T follicular helper cell (primary cell): ENCODE measurements around the gene CEND1.

Source experiments
- DNase-seq: peaks from one replicate; pipeline ENCODE4 v3.0.0-alpha.2; 2020; ENCODE audit warnings: low read depth

Gene CEND1

DNA sequence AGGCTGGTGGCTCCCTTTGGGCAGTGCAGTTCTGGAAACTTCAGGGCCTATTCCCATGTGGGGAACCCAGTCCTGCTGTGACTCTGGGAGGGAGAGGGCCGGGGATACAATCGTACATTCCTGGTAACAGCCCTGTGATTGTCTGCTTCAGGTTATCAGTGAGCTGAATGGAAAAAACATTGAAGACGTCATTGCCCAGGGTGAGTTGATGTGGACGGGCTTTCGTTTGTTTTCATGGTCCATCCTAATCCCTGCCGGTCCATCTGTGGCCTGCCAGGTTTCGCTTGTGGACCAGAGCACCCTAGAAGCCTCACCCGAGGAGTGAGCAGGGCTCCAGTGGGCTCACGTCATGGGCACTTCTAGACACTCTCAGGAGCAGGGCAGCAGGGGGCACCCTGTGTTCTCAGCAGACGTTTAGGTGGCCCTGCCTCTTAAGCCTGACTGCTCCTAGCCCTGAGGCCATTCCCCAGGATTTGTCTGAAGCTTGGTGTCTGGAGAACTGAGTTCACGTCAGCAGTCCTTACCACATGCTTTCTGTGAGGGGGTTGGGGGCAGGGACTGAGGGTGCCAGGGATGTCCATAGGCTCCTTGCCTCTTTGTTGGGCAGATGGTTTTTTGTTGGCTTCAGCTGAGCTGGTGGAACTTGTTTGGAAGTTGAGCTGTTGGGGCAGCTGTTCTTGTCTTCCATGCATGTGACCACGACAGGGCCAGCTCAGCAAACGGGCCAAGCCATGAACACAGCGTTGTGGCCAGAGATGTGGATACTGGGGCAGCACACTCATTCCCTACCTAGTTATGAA, 21.8 kb upstream of the CEND1 start:
- no peak for DNase-seq

DNA sequence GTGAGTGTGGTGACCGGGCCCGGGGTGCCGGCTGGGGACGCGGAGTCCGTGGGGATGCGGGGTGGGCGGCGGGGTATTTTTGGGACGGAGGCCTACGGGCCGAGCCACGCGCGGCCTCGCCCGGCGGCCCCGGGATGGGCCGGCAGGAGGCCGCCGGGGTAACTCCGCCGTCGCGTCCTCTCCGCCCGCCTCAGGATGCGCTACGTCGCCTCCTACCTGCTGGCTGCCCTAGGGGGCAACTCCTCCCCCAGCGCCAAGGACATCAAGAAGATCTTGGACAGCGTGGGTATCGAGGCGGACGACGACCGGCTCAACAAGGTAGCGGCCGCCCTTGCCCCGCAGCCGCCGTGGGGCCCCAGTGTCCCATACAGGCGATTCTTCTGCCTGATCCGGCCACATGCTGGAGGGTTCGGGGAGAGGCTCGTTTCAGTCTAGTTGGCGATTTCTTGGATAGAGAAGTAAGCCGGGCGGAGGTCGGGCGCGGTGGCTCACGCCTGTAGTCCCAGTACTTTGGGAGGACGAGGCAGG, 20.2 kb upstream of the CEND1 start:
- no peak for DNase-seq

DNA sequence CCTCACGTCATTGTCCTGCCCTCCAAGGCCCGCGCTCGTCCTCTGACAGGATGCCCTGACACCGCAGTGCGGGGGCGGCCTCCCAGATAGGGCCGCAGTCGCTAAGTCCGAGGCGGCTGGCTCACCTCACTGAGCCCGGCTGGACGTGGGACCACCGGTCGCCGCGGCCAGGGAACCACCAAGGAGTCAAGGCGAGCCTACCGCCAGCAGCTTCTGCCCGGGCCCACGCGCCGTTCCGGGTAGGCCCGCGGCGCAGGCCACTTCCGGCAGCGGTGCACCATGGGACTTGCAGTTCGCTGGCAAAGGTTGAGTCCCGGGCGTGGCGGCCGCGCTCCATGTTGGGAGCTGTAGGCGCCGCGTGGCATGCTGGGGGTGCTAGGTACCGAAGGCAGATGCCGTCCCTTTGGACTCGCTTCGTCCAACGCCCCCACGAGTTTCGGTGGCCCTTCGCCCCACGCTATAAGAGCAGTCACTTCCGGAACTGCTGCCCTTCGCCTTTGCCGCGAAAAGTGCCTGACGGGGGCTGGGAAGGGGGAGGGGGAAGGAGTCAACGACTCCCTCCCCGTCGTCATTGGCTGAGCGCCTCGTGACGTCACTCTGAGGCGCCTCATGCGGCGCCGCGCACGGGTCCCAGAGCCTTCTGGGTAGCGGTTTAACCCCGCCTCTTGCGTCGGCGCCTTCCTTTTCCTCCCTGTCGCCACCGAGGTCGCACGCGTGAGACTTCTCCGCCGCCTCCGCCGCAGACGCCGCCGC, 19.6 kb upstream of the CEND1 start, which contains the start of gene RPLP2:
TSS of gene RPLP2 (plus strand) at position 681 of the 753 bp plus-strand sequence. CDS start 268 bp downstream, outside the sequence.
- peak; percentile 98 for DNase-seq

DNA sequence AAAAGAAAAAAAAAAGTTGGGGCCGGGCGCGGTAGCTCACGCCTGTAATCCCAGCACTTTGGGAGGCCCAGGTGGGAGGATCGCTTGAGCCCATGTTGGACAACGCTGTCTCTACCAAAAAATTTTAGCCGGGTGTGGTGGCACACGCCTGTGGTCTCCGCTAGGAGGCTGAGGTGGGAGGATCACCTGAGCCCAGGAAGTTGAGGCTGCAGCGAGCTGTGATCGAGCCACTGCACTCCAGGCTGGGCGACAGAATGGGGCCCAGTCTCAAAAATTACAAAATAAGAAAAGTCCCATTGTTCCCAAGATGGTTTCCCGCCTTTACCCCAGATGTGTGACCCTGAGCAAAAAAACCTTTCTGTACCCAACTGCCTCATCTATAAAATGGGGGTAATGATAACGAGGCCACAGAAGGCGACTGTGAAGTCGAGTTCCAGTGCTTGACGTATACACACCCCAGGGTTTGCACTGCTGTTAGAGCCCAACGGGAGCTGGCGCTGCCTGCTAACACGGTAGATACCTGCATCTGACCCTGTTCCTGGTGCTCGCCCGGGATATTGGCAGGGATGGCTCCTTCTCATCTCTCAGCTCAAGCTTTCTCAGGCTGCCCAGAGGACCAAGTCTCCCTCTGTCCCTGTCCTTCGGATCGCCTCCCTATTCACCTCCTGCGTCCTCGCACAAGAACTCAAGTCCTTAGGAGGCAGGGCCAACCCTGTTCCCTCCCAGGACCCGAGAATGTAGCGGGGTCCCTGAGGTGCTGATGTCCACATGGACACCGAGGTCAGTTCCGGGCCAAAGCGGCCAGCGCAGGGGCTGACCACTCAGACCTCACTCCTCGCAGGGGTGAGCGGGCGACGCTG, 18.8 kb upstream of the CEND1 start:
- DNase-seq = no peak

DNA sequence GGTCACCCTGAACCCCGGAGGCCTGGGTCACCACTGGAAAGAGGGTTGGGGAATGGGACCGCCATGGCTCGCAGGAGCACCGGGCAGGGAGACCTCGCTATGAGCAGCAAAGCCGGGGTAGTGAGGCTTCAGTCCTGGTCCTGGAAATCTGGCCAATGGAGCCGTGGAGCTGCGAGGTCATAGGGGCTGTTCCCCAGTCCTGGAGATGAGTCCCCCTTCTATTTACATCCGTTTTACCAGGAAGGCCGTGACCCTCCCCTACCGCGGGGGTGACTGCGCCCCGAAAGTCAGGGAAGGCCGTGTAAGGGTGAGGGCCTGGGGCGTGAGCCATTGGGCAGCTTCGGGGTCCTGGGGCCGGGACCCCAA, 14.7 kb upstream of the CEND1 start:
- no peak for DNase-seq

DNA sequence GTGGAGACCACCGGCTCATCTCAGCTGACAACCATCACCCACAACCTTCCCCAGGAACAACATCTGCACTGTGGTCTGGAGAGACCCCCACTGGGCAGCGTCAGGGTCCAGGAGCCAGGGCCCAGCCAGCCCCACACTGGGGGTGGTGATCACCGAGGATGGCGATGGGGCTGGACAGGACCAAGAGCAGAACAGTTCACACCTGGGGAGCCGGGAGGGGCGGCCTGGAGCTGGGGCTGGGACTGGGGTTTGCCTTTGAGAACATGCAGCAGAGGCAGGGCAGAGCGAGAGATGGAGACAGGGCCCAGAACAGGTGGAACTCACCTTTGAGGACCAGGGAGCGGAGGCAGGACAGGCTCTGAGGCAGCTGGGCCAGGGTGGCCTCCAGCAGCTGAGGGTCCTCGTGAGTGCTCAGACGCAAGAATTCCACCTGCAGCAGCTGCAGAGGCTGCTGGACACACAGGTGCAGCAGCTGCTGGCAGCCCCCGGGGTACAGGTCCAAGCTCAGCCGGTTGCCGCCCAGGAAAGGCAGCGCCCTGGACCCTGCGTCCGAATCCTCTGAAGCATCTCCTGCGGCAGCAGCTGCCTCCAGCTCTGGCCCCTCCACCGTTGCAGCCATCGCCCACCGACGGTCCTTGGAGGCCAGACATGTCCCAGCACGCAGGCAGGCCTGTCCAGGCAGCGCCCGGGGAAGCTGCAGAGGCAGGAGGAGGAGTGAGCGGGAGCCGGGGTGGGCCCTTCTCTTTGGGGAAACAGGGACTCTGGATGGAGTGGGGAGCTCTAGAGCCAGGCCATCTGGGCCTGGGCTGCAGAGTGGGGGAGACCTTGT, 14.1 kb upstream of the CEND1 start:
- no peak for DNase-seq

DNA sequence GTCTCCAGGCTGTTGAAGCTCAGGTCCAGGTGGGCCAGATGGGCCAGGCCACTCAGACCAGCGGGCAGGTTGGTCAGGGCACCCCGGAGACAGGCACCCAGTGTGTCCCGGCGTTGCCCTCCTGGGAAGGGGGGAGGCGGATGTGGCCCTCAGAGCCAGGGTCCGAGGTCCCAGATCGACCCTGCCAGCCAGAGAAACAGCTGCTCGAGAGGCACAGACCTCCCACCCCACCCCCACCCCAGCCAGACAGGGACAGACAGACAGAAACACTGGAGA, 13.5 kb upstream of the CEND1 start:
- no peak for DNase-seq

DNA sequence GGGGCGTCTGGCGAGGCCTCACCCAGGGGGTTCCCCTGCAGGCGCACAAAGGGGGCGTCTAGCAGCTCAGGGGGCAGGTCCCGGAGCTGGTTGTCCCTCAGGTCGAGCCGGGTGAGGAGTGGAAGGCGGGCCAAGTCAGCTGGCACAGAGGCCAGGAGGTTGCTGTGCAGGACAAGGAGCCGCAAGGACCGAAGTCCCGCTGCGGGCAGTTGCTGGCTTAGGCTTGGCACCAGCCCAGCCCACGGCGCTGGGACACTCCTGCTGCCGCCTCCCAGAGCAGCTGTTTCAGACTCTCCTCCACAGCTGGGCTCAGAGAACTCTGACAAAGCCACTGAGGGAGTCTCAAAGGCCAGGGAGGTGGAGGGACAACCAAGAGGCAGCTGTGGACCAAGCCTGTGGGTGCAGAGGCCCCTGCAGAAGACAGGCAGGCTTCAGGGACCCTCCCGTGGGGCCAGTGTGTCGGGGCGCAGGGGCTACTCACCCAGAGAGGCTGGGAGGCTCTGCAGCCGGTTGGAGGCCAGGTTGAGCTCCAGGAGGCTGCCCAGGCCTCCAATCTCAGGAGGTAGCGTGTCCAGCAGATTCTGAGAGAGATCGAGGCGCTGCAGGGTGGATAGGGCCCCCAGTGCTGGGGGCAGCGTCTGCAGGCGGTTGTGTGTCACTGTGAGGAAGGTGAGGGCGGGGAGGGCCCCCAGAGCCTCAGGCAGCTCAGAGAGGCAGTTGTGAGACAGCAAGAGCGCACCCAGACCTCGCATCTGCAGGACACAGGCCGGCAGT, 13.0 kb upstream of the CEND1 start:
- DNase-seq = no peak

DNA sequence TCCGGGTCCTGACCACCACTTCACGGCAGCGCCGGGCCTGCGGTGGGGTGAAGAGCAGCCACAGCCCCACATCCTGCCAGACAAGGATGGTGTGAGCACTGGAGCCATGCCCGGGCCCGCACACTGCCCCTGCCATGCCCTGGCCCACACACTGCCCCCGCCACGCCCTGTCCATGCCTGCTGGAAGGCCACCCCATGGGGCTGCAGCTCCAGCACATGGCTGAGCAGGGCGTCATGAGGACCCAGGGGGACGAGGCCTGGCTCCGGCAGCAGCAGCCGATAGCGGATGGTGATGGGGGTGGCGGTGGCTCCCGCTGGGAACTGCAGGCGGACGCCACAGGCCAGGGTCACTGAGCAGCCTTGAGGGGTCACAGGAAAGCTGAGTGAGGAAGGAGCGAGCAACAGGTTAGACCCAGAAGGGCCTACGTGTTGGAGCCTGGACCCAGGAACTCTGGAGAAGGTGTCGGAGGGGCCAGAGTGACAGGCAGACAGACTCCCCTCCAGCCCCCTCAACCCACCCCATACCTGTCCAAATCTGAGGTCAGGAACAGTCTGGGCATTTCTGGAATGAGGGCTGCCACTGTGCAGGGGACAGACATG, 12.2 kb upstream of the CEND1 start:
- DNase-seq = no peak

DNA sequence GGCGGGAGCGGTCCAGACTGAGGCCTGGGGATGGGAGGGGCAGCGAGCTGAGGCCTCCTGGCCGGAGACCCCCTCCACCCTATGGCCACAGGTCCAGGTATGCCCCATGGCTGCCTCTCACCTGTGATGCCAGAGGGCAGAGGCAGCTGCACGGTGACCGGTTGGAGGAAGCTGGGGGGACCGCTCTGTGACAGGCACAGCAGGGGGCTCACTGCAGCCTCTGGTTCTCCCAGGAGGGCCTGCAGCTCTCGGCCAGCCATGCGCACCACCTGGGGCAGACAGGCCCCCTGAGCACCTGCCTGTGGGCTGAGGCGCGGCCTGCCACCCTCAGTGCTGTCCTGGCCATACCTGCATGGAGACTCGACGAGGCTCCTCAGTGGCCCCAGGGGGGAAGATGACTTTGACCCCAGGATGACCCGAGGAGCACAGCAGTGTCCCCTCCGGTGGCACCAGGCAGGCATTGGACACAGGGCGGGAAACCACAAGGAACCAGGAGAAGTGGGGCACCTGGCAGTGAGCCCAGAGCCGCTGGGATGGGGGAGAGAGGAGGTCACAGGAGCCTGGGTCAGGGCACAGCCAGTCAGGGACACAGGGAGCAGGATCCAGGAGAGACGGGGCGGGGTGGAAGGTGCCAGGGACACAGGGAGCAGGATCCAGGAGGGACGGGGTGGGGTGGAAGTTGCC, 11.3 kb upstream of the CEND1 start:
- DNase-seq = no peak

DNA sequence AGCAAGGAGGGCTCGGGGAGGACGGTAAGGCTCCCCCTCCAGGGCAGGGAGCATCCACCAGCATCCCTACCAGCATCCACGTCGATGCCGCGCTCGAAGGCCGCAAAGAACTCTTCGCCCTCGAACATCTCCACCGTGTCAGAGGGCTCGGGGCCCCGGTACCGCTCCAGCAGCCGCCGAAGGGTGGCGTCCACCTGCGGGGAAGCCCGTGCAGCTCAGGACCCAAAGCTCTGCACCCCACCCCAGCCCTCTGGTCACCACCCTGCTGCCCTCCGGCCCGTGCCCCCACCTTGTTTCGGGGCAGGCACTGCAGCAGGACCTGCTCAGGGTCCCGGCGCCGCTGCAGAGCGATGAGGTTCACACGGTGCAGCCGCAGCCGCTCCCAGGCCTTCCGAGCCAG, 10.6 kb upstream of the CEND1 start:
- DNase-seq = no peak

DNA sequence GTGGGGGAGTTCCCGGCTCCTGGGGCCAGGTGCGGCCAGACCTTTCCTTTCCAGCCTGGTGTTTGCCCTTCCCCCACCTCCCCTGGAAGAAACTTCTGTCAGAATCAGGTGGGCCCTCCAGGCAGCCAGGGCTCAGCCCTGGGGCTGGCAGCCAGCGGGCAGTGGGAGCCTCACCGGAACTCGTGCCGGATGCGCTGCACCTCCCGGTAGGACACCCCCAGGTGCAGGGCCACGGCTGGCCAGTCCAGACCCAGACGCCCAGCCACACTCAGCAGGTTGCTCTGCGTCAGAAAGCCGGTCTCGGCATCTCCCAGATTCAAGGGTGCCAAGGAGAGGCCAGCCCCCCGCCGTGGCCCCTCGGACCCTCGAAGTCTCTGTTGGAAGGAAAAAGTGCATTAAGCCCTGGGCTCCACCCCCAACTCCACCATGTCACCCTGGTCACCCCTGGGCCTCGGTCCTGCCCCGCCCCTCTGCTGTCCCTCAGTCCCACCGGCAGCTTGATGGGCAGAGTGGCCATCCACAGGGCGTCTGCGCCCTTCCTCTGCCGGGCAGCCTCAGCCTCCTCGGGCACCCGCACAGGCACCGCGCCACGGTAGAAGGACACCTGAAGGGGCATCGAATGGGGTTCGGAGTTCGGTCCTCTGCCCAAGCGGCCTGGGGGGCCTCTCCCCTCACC, 9.9 kb upstream of the CEND1 start:
- no peak for DNase-seq

DNA sequence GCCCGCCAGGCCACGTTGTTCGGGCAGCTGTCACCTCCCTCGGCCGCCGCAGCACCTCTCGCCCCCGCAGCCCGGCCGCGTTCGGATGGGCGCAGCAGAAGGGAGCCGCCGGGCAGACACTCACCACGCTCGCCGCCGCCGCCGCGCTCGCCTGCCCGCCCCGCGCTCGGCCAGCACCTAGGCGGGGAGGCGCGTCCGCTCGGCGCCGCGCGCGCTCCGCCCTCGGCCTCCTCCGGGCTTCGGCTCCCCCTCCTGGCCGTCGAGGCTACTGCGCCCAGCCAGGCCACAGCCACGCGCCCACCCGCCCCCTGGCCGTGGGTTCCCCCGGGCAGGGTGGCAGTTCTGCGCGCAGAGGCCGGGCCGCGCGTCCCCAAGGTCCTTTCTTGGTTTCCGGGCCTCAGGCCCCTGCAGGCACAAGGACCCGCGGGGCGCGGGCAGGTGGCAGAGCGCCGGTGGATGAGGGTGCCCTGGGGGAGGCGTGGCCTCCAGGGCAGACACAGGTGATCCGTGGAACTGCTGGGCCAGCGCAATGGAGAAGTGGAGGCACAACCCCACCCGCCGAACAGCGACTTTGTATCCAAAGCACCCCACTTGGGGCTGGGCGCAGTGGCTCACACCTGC, 8.3 kb upstream of the CEND1 start, which contains the start of gene SLC25A22:
TSS of gene SLC25A22 (minus strand) at position 189 of the 621 bp plus-strand sequence. CDS start 3,275 bp downstream, outside the sequence.
- DNase-seq = peak; percentile 72

DNA sequence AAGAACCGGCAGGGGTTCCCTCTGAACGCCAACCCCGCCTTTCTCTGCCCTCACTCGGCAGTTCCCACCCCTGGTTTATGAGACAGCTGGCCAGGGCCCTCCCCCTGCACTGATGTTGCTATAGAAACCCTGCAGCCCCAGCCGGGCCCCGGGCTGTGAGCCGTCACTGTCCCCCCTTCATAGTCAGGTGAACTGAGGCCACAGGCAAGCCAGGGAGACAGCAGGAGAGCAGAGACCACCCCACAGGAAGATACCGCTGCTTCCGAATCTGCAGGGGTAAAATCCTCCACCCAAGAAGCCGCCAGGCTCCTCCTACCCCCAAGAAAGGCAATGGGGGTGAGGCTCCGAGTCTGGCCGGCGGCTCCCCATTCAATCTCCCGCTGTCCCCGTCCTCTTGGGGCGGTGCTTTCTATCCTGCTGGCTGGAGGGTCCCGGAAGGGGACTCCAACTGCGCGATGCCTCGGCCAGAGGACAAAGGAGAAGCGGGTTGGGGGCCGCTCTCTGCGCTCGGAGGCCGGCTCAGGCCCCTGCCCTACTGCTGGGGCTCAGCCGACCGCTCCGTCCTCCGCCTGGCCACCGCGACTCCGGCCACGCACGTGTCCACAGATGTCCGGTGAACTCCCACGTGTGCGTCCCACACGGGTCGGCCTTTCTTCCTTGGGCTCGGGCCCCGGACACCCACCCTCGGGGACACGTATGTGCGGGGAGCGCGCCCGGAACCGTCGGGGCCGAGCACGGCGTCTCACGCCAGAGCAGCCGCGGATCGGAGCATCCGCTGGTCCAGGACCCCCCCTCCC, 7.6 kb upstream of the CEND1 start:
- peak; percentile 70 for DNase-seq

DNA sequence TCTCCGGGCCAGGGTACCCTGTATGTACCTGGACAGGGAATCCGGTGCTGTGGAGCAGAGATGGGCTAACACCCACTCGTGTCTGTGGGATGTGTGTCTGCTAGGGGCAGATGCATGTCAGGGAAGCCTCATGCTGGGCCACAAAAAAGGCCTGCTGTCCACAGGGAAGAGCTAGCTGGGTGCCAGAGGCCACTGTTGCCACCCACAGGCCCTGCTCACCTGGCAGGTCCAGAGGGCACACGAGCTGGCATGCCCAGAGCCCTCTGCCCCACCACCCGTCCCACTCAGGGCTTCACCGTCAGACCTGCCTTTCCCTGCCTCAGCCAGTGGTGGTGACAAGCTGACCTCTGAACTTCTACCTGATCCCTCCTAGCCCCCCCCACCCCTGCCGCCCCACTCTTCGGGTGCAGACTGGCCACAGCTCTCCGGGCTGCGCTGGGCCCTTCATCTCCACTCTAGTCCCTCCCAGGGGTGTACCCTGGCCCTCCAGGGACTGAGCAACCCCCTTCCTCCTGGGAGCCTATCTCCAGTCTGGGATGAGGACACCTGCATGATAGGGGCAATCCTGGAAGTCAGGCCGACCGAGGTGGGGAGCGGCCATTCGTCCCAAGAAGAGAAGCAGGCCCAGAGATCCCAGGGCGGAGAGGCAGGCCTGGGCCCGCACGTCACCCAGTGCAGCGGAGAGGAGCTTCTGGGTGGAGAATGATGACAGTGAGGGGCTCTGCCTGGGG, 6.8 kb upstream of the CEND1 start:
- no peak for DNase-seq

DNA sequence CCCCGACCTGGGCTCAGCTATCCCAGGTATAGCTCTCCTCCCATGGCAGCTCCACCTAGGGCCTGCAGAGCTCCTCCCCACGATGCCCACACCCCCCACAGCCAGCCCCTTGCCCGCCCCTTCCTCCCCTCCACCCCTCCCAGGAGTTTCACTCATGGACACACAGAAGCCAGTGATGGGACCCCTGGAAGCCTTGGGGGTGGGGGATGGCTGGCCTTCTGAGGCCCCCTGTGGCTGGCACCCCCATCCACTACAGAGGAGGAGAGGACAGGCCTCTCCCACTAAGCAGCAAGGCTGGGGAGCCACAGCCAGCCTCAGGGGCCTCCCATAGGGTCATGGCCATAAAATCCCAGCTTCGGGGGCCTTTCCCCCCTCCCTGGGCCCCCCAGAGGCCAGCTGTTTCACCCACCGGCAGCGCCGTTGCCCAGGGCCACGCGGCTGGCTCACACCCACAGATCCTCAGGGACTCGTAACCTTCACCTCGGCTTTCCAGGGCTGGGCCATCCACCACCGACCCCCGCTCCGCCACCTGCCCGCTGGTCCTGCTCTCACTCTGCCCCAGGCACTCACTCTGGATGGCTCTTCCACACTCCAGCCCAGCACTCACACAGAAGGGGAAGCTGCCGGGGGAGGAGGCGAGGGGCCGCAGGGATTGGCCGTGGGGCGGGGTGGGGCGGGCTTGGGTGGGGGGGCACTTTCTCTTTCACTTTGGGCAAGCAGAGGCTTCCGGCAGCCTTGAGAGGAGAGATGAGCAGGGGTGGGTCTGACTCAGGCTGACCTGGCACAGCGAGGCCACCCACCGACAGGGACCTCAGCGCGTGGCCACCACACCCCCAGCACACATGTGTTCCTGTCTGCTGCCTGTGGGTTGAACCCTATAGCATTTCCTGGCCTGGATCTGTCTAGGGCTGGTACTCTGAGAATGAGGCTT, 6.0 kb upstream of the CEND1 start:
- peak; percentile 67 for DNase-seq
